NCI-H82 (cell line): ENCODE data around the gene UBAP2.

Experiments
- DNase-seq: peaks from one replicate; lab custom pipeline; 2025; lab: John Stamatoyannopoulos, UW

UBAP2 gene, protein sequence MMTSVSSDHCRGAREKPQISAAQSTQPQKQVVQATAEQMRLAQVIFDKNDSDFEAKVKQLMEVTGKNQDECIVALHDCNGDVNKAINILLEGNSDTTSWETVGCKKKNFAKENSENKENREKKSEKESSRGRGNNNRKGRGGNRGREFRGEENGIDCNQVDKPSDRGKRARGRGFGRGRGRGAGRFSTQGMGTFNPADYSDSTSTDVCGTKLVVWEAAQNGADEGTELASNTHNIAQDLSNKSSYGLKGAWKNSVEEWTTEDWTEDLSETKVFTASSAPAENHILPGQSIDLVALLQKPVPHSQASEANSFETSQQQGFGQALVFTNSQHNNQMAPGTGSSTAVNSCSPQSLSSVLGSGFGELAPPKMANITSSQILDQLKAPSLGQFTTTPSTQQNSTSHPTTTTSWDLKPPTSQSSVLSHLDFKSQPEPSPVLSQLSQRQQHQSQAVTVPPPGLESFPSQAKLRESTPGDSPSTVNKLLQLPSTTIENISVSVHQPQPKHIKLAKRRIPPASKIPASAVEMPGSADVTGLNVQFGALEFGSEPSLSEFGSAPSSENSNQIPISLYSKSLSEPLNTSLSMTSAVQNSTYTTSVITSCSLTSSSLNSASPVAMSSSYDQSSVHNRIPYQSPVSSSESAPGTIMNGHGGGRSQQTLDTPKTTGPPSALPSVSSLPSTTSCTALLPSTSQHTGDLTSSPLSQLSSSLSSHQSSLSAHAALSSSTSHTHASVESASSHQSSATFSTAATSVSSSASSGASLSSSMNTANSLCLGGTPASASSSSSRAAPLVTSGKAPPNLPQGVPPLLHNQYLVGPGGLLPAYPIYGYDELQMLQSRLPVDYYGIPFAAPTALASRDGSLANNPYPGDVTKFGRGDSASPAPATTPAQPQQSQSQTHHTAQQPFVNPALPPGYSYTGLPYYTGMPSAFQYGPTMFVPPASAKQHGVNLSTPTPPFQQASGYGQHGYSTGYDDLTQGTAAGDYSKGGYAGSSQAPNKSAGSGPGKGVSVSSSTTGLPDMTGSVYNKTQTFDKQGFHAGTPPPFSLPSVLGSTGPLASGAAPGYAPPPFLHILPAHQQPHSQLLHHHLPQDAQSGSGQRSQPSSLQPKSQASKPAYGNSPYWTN

DNA sequence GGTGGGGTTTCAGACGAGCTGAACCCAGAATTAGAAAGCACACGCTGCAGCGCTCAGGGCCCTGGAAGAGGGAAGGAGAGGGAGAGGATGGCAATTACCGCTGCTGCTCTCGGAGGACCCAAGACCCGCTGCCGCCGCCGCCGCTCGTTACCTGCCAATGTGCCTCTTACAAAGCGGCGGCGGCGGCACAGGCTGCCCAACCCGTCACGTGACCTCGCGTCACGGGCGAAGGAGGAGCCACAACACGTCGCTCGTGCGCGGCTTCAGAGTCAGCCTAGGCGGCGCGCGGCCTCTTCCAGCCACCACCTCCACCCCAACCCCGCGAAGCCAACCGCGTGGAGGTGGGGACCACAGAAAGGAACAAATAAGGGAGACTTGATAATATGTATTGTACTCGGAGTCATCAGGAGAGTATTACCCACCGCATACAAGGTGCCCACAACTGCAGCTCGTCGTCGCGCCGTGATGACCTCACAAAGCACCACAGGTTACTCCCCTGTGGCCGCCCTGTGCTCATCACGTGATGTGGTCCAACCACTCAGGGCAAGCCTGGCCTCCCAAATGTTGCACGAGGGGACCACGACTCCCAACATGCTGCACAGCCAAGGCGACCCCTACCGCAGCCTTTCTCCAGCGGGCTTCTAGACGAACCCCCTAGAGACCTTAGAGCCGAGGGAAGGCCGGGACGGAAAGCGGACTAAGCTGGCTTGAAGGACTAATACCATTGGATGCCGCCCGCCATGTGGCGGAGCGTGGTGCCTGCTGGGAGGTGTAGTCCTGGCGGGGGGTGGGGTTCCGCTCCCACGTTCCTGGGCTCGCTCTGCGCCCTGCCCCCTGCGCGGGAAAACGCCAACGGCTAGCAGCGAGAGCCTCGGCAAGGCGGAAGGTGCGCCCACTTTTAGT, at the start of gene UBAP2:
Gene UBAP2 (minus strand): TSS at position 161 of the 903 bp plus-strand sequence. CDS start 31,739 bp downstream, outside the sequence.
- DNase-seq, result peak; percentile 99

DNA sequence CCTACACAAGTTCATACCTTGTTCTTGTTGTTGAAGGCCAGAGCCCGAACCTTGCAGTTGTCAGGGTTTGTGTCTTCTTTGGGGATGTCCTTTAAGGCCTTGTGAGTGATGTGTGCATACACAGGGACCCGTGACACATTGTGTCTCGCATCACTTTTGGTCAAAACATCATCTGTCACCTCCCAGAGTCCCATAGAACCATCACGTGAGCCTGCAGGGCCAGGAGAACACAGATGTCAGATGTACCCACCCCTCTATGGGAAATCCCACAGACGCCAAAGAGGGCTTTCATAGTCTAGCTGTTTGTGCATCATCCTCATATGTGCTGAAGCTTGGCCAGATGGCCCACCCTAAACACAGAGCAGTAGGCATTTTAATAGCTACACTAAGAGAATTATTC, 49.6 kb upstream of the UBAP2 start:
- DNase-seq, result no peak

DNA sequence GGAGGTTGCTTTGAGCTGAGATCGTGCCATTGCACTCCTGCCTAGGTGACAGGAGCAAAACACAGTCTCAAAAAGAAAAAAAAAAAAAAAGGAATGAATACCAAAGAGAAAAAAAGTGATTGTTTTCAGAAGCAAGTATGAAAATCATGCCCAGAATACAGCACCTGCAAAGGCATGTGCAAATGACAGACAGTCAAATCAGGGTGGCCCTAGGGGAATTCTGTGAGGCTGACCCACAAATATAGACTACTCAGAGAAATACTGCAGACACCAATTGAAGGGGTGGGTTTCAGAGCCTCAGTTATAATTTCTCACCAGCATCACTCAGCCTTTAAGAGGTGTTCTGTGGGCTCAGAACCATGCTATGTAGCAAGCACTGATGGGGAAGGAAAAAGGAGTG, 49.2 kb upstream of the UBAP2 start:
- DNase-seq, result no peak

DNA sequence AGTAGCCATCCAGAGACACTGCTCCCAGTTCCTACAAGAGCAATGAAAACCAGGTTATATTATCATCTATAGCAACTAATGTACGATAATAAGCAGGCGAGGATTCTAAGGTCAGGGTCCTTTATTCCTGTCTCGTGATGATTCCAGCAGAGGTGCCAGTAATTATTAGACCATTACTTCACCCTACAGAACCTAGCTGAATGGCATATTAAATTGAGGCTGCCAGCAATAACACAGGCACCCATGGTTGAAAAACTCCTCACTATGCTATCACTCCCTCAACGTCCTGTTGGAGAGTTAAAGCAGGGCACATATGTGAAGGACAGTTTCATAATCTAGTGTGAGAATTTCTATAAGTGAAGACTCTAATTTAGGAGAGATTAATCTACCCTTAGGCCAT, 48.1 kb upstream of the UBAP2 start:
- DNase-seq, result no peak

DNA sequence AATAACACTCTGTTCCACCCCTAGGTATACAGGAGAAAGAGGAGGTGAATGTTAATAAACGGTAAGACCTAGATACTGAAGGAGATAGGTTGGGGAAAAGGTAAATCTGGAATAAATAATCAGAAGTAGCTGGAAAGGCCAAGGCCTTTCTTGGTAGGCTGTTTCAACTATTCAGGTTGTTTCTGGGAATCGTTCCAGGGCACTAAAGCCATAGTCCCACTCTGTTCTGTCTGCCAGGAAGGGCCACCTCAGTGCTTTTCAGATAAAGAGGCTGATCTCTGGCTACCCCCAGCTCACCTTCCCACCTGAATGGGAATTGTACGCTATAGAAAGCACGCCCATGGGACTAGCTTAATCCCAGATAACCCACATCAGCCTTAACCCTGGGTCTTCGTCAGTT, 44.9 kb upstream of the UBAP2 start:
- no peak for DNase-seq

DNA sequence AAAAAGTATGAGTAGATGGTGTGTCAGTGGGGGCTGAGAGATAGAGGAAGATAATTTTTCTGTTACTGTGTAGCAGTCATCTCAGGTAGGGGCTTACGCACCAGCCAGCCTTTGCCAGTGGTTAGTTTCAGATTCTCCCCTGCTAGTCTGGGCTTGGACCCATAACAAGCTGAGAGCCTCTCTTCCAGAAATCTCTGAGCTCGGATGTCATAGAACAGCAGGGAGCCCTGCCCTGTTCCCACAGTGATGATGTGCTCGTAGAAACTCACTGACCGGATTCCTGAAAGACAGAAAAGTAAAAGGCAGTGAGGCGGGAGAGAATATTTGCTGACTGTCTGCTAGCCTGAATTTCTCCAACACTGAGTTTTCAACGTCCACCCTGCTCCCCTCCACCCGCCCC, 40.6 kb upstream of the UBAP2 start:
- DNase-seq, result no peak

DNA sequence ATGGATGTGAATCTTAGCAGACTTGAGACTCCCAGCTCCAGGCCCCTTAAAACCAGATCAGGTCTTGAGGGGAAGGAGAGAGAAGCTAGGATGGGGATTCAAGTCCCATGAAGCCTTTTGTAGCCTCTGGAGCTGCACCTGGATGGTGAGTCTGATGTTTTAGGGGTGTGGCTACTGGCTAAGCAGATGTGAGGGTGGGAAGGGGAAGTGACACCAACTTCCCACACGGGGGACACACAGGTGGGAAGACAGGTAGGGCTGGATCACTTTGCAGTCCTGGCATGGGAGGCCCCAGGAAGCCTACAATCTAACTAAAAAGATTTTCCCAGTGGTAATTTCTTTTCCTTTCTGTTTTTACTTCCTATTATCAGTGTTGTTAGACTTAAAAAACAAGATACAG, 38.7 kb upstream of the UBAP2 start:
- DNase-seq, result no peak

DNA sequence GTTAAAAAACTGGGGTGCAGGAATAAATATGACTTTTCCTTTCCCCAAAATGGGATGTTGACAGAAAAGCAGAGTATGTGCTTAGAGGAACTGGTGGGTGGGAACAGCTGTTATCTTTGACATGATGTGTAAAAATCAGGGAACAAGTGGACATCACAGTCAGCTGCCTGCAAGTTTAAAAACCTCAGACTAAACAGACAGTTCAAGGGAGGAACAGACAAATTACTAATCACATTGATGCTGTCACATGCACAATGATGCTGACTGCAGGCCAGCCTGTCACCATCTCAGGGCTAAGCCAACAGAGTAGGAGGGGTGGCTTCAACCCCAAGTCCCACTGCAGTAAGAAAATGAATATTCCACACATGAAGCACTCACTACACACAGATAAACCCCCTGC, 38.2 kb upstream of the UBAP2 start:
- no peak for DNase-seq

DNA sequence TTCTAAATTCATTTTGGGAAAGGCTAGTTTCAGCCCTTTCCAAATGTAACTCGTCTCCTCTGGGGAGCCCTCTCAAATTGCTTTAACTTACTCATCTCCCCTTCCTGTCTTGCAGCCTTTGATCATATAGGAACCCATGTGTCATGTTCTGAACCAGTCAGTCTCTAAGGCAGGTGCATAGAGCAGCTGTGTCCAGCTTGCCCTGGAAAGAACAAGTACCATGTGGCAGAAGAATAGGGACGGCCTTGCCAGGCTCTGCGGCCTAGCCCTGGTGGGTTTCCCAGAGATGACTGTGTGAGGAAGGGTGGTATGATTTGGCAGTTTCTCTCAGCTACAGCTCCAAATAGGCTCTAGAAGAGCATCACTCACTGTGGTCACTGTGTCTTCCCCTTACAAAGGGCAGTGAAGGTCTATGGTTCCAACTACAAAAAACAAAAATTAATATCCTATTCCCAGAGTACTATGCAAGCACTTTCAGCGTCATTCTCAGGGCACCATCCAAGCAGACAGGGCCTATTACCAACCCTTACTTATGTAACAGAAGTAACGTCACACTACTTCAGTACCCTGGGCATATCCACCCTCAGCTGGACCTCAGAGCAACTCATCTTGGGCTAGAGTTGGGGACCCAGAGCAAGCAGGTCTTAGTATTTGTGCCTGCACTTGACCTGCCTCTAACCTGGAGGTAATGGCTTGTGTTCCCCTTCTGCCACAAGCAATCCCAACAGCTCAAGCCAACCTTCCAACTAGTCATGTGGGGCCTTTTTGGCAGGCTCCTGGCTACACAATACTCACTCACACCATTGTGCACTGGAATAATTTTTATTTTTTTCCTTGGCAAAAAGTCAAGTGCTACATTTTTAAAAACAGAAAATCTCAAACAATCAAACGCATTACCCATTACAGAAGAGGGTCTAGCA, 37.2 kb upstream of the UBAP2 start:
- DNase-seq, result no peak

DNA sequence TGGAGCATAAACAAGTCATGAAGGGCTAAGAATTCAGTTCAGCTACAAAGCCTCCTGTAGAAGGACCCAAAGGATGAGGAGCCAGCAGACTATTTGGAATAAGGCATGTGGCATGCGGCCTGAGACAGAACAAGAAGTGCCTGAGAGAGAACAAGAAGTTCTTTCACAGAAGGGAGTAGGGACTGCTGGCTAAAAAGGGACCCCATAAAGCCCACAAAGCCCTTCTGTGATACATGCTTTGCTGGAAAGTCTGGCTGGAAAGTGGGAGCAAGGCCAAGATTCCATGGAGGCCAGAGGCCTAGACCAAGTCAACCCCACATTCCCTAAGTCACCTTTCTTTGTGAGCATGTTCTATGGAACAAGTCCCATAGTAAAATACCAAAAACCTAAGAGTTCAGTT, 35.9 kb upstream of the UBAP2 start:
- DNase-seq, result no peak

DNA sequence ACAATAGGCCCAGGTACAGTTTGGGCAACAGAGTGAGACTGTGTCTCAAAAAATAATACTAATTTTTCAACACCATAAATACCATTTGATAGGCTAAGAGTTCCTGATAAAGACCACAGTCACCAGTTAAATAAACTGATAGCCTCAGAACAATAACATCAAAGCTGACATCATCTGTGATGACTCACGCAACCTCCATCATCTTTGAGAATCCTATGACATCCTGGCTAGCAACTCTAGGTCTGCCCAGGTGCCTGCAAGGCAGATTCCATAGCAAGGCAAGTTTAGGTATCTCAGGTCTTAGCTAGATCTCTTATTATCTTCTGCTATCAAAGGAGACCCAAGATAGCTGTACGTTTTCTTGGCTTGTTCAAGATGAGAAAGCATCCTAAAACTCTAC, 30.5 kb upstream of the UBAP2 start:
- no peak for DNase-seq

DNA sequence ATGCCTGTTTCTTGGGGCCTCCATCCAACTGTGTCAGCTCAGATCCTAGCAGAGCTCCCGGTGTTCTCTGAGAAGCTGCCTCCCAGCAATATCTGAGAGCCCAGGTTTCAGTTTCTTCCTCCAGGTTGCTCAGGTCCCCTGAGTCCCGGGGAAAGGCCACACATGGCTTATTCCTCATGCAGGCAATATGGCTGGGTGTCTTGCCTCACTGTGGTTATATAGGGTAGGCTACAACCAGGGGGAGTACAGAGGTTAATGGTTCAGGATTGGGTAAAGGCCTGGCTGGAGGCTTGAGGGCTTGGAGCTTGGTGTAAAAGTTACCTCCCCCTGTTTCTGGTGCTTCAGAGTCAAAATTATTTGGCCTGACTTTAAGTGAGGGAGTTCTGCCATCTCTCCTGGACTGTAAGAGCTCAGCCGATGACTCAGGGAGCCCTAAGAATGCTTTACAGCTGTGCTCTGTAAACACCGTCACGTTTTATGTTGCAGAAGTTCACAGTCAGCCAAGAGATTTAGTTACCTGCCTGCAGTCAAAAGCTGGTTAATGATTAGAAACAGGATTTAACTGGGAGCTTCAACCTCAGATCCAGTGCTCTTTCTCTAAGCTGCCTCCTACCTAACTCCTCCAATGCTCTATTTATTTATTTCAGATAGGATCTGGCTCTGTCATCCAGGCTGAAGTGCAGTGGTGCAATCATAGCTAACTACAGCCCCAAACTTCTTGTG, 24.3 kb upstream of the UBAP2 start:
- DNase-seq, result peak; percentile 46

DNA sequence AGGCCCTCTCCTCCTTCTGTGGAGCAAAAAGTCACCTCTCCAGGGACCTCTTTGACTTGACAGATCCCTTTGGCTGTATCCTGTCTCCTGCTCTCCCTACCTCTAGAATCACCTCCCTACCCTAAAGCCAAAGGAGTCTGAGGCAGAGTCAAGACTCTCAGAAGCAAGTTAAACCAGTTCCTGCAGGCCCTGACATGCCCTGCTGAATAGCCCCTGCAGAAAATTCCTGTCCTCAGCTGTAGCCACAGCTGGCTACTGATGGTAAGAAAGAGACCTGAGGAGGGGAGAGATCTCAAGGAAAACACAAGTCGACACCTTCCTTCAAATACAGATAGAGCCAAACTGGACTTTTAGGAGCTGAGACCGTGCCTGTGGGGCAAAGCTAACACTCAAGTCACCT, 23.7 kb upstream of the UBAP2 start:
- DNase-seq, result no peak

DNA sequence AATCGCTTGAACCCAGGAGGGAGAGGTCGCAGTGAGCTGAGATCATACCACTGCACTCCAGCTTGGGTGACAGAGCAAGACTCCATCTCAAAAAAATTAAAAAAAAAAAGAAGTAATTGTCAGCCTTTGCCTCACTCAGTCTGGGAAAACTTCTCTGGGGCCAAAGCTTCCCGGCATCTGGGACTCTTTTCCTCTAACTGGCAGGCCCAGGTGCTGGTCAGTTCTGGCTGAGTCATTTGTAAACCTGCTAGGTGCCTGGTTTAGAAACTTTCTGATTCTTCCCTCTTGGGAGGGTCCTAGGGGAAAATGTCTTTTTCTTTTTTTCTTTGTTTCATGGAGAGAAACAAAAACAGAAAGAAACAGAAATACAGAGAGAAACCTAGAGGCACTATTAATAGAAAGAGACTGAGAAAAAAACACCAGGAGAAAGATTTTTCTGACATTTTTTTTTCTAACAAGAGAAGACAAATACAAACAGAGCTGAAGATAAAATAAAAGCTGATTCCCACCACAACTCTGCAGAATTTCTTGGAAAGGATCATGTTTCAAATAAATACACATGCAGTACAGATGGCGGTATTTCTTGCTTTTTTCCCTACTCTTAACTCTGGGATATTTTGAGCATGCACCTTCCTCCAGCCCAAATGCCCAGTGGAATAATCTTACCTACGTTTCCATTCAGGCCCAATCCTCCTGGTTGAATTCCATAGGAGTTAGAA, 22.1 kb upstream of the UBAP2 start:
- DNase-seq, result no peak

DNA sequence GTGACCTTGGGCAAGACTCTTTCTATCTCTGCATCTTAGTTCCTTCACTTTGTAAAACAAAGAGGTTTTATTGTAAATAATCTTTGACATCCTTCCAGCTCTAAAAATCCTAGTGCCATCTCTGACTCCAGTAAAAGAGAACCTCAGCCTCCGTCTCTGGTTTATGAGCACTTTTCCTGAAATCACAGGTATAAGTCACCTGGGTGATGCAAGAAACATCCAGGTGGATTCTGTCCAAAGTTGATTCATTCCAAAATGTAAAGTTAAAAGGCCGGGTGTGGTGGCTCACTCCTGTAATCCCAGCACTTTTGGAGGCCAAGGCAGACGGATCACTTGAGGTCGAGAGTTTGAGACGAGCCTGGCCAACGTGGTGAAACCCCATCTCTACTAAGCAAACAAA, 21.1 kb upstream of the UBAP2 start:
- no peak for DNase-seq

DNA sequence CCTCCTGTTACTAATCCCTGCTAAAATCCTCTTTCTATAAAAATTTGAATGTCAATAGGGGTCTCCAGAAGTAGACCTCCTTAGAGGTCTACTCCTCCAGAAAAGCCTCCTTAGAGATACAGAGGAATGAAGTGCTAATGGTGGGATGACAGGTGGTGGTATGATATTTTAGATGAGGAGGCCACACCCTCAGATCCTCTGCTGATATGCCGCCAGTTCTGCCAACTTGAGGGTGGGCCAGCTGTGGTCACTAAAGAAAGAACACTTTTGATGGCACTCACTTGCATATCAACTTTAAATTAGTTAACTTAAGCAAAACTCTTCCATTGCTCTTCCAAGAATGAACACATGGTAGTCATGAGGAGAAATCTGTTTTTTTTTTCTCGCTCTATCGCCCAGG, 16.9 kb upstream of the UBAP2 start:
- DNase-seq, result no peak

DNA sequence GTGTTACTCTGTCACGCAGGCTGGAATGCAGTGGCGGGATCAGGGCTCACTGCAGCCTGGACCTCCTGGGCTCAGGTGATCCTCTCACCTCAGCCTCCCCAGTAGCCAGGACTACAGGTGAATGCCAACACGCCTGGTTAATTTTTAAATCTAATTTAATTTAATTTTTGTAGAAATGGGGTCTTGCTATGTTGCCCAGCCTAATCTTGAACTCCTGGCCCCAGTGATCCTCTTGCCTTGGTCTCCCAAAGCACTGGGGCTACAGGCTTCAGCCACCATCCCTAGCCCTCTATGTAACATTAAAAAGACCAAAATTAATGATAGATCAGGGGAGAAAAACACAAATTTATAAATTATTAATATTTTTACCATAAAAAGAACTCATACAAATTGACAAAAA, 11.3 kb upstream of the UBAP2 start:
- DNase-seq, result no peak

DNA sequence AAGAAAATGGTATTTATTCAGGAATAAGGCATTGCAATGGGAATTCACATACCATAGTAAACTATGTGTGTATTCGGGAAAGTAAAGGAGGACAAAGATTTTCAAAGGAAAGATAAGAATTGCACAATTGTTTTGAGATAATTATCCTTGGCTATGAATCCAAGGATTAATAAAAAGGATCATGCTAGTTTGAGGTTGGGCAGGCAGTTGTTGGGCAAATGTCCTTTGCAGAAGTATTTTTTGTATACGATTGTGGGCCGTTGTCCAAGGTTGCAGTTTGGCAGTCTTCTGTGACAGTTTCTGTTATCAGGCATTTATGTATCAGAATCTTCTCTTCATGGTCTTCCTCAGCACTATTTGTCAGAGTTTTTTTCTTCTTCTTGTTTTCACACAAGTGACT, 10.6 kb upstream of the UBAP2 start:
- no peak for DNase-seq
